ENCODE results near the gene GRM3.
"Not testable (repeated sequence)": the region's sequence is repeated elsewhere in the genome, so short reads cannot be mapped to it uniquely, and the experiment has no call there.

The GRM3 gene

DNA sequence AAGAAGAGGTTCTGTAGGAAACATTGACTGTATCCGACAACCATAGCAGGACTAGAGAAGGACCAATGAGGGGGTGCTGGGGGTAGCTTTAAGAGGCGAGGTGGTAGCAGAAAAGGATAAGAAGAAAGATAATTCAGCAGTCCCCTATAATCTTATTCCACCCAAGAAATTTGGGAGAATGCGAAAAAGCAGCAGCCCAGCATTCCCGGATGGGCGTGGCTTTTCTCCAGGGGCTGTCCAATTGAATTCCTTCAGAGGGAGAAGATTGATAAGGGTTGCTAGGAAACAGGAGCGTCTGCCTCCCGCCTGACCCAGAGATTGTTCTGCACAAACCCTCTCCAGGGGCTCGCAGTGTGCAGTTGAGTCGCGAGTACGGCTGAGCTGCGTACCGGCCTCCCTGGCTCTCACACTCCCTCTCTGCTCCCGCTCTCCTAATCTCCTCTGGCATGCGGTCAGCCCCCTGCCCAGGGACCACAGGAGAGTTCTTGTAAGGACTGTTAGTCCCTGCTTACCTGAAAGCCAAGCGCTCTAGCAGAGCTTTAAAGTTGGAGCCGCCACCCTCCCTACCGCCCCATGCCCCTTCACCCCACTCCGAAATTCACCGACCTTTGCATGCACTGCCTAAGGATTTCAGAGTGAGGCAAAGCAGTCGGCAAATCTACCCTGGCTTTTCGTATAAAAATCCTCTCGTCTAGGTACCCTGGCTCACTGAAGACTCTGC, at the start of gene GRM3:
TSS of gene GRM3 (plus strand) at position 349 of the 721 bp plus-strand sequence. CDS start 121,237 bp downstream, outside the sequence.
- DNase-seq = no peak

DNA sequence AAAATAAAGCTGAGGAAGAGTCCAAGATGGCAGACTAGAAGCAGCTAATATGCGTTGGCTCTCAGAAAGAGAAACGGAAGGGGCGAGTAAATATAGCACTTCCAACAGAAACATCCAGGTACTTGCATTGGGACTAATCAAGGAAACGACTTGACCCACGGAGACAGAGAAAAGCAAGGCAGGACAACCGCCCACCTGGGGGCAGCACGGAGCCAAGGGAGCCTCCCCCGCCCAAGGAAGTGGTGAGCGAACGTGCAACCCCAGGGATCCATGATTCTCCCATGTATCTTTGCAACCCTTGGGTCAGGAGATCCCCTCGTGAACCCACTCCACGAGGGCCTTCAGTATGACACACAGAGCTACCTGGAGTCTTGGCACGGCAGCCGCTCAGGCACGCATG, 45.4 kb upstream of the GRM3 start:
- no peak for DNase-seq

DNA sequence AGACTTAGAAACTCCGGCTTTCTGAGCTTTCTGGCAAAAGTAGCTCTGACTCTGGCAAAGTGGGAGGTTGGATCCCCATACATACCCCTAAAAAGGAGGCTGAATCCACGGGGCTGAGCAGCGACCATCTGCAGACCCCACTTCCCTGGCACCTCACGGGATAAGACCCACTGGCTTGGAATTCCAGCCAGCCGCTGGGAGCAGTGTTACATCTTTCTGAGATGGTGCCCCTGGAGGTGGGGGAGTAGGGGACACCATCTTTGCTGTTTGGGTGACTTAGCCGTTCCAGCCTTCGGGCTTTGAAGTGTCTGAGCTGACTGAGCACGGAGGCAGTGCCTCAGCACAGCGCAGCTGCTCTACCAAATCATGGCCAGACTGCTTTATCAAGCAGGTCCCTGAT, 45.0 kb upstream of the GRM3 start:
- no peak for DNase-seq

DNA sequence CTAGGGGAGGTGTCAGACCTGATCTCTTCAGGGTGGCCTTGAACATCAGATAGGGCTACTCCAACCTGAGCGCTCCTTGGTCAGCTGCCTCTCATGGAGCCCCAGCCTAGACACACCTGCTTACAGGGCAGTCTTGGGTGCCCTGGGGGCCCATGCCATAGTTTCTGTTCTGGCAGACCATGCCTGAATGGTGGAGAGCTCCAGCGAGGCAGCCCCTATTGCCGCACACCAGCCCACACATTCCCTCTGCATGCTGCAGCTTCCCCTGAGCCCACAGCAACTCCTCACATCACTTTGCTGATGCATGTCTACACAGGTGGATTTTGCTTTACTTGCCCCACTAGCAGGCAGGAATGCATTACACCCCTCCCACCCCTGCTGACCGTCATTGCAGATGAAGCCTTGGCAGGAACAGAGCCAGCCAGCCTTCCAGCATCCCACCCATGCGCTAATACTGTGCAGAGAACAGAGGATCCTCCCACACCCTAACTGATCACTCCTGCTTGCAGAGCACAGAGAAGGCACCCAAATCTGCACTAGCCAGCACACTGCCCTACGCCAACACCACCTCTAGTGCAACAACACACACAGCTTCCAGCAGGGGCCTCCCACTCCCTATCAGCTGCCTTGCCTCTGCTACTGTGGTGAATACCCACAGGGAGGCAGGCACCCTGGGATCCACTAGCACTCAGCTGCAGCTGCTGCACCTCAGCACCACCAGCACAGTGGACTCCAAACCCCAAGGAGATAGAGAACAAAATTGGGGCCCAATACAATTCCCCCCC, 43.0 kb upstream of the GRM3 start:
- DNase-seq = no peak

DNA sequence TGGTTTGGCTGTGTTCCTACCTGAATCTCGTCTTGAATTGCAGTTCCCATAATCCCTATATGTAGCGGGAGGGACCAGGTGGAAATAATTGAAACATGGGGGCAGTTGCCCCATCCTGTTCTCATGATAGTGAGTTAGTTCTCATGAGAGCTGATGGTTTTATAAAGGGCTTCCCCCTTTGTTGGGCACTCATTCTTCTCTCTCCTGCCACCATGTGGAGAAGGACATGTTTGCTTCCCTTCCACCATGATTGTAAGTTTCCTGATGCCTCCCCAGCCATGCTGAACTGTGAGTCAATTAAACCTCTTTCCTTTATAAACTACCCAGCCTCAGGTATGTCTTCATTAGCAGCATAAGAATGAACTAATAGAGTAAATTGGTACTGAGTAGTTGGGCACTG, 28.0 kb upstream of the GRM3 start:
- not testable (repeated sequence) for DNase-seq

DNA sequence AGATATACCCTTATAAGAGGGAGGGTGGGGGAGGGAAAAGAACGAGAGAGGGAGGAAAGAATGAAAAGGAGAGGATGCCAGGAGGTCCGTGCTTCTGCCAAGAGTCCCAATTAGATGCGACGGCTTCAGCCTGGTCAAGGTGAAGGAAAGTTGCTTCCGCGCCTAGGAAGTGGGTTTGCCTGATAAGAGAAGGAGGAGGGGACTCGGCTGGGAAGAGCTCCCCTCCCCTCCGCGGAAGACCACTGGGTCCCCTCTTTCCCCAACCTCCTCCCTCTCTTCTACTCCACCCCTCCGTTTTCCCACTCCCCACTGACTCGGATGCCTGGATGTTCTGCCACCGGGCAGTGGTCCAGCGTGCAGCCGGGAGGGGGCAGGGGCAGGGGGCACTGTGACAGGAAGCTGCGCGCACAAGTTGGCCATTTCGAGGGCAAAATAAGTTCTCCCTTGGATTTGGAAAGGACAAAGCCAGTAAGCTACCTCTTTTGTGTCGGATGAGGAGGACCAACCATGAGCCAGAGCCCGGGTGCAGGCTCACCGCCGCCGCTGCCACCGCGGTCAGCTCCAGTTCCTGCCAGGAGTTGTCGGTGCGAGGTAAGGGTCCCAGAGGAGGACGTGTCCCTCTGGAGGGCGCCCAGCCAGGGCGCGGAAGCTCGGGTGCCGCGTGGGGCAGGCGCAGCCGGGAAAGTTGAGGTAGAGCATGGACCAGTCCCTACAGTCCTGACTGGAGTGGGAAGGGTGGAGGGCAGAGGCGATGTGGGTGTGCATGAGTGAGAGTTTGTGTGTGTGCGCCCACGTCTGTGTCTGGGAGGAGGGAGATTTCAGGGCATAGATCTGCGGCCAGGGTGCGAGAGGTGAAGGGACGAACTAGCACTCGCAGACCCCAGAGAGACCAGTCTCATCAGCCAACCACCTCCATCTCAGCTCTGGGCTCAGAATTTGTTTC, 844 bp downstream of the GRM3 start:
- DNase-seq = no peak

DNA sequence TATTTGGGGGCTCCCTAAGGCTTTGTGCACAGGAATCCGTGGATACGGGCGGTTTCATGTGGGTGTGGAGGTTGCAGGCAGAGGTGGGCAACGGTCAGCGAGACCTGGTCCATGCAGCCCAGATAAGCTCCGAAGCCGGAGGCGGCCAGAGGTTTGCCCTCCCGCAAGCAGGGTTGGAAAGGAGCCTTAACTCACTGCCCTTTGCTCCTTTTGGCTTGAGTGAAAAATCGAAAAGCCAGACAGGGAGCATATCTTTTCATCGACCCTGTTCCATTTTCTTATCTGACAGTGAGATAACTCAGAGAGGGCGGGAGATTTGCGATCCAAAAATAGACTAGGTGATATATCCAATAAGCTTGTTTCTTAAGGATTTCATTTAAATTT, 1.5 kb downstream of the GRM3 start:
- DNase-seq = no peak

DNA sequence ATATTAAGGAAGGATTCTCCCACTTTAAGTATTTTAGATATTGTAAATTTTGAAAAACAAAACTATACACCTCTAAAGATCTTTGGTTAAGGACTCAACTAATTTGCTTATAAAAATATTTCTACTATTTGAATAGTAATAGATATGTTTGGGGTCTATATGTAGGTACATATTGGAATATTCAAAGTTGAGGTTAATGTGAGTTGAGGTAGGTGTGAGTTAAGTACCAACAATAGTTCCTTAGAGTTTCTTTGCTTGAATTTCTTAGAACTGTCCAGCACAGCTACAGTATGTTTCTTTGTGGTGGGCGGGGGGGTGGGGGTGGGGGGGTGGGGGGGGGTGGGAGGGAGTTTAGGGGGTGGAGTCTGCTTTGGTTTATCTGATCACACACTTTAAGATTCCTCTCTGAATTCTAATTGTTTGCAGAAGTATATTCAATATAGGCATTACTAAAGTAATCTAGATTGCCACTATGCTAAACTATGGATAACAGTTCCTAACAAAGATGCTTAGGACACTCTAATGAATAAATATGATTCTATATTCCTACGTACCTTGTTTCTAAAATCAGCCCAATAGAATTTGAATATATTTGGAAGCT, 2.1 kb downstream of the GRM3 start:
- no peak for DNase-seq

DNA sequence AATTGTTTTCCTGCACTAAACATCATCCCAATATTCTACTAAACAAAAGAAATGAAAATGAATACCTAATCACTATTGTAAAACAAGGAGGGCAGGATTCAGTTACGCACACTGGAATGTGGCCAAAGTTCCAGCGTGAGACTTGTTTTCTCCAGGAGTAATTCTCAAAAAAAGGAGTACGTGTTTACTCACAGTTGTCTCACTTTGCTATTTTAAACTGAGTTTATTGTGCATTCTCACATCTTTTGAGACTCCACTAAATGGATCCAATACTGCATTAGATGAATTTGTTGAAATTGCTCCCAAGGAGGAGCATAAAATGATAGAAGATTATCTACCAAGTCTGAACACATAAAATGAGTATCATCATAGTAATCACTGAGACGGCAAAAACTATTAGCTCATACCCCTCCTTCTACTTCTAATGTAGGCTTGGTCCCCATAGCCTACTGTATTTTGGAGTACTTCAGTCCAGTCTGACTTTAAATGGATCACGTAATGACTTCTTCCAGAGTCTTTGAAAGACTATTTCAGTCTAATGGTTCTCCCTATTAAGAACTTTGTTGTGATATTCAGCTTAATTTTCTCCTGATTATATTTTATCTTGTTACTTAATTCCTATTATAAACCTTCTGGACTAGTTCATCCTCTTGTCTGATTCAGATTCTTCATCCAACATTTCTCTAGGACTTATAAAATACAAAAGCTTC, 3.8 kb downstream of the GRM3 start:
- DNase-seq = no peak

DNA sequence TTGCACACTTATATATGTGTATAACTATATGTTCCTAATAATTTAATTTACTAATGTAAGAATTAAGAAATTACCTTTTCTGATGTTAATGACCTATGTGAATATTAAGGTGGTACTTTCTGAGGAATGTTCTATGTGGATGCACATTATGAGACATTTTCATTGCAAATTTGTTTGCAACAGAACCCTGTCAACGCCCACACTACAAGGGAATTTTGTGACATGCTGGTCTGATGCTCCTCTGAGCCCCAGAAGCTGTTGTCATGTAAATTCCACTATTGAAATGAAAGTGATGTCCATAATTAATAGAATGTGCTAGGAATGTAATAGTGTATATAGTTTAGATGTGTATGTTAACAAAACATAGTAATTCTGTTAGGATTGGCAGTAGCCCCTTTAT, 4.5 kb downstream of the GRM3 start:
- no peak for DNase-seq

DNA sequence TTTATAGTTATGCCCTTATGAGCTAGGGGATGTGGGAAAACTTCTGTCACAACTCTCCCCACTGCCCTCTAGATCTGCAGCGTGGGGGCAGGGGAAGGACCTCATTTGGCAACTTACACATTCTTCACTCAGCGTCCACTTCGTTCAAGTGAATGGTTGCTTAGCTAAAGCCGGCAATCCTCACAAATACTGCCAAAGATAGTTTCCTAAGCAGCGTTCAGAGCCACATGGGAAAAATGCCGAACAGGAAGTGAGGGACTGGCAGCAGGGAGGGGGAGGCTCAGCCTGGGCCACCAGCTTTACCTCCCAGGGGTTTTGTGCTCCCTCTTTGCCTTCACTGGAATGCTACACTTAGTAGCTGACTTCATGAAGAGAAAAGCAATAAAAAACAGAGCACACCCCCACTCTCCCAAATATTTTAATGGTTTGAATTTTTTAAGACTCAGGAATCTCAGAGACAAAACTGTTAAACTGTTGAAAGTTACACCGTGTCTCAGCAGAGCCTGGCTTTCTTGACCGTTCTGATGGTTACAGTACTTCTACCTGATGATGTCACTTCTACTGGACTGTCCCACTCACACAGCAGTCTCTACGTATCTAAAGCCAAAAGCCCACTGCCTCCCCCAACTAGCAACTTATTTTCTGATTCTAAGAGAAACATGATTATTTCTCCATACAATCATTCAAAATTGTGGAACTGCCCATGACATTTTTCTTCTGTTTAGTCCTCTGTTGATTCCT, 10.4 kb downstream of the GRM3 start:
- DNase-seq = no peak

DNA sequence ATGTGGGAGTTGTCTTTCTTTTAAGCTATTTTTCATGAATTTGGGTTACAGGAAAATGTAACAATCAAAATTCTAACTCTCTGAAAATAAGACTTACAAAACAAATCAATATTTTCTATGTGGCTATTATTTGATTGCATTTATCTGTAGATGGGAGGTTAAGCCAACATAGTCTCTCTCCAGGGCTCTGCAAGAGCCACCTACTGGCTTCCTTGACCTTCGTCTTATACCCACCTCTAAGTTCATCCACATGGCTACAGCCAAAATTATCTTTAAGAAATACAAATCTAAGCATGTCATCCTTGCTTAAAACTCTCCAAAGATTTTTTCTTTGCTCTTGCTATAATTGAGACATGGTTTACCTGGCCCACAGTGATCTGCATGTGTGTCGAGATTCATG, 14.2 kb downstream of the GRM3 start:
- no peak for DNase-seq

DNA sequence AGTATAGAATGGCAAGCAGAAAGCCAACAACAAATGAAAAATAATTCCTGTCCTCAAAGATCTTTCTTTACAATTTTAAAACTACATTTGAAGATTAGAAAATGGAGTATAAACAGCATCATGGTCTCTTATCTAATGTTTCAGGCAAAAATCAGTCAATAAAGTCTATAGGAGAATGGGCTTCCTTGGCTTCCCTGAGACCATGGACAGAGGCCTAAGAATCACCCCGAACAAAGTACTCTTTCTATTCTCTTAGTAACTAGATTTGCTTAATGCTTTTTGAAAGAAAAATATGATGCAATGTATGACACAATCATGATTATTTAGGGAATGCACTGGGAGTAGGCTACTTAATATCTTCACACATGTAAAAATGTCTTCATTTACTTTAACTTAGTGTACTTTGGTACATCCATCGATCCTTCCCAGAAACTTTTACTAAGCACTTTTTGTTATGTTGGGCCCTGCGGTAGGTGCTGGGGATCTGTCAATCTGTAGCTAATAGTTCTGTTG, 17.3 kb downstream of the GRM3 start:
- no peak for DNase-seq

DNA sequence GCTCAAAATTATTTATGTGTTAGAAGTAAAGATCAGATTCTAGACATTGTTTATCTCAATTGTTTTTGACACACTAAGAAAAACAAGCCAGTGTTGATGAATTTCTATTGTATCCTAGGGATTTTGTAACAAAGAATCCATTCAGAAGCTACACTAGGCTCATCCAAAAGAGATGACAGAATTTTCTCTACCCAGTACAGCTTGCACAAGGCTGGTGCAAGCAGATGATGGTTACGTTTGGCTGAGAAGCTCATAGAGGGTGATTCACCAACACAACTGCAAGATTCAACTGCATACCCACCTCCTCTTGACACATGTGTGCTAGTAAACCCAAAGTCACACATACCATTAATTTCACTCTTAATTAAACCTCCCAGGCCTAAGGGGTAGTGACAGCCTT, 20.8 kb downstream of the GRM3 start:
- no peak for DNase-seq

DNA sequence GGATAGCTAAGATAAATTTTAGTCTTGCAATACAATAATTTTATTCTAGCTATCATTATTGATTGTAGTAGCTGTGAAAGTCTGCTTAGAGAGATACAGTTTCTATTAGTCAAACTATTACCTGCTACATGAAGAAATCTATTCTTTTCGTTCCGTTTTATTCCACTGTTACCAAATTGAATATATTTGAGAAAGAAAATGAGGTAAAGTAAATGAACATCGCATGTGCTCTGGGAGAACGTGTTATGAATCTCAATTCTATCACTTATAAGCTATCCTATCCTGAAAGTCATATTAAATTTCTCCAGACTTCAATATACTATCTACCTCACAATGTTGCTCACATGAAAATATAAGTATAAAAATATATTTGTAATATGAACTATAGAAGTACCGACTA, 21.3 kb downstream of the GRM3 start:
- no peak for DNase-seq

DNA sequence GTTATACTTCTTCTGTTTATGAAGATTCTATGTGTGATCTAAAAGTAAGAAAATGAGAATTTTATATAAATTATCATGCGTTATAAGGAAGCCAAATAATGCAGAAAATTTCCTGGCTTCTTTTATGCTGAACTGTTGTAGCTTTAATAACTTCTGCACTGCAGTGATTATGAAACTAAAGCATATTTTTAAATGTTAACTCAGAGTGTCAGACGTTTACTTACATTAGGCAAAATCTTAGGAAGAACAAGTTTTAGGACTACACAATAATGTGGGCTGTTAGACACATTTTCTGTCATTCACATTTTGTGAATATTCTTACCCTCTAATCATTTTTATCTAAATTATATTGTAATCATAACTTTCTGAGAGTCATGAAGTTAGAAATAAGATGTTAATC, 22.0 kb downstream of the GRM3 start:
- no peak for DNase-seq

DNA sequence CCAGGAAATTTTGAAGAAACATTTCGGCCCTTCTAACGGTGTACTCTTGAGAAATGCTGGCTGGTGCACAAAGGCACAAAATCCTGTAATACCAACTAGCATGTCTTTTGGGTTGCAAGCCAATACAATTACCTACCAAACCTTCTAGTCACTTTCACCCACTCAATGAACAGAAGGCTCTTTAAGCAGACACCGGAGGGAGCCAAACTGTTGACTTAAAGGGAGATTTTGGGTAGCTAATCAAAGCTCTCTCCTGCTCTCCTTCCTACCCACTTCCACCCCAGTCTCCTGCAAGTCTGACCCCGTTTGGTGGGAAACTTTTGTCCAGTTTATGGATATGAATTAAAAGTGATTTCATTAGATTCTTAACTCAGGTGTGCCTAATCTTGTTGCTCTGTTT, 24.0 kb downstream of the GRM3 start:
- no peak for DNase-seq

DNA sequence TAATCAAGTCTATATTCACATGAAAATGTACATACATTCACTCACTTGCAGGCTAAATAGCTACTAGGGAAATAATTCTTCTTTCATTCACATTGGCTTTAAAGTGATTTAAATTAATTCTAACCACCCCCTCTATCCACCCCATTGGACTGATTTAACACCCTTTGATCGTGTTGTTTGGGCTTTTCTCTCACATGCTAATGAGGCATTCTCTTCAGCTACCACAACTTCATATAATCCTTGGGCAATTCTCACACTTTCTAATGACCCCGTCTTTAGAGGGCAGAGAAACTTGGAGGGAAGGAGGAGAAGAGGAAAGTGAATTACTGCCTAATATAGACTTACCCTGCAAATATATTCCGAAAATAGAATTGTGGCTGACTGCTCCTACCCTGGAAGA, 24.6 kb downstream of the GRM3 start:
- no peak for DNase-seq

DNA sequence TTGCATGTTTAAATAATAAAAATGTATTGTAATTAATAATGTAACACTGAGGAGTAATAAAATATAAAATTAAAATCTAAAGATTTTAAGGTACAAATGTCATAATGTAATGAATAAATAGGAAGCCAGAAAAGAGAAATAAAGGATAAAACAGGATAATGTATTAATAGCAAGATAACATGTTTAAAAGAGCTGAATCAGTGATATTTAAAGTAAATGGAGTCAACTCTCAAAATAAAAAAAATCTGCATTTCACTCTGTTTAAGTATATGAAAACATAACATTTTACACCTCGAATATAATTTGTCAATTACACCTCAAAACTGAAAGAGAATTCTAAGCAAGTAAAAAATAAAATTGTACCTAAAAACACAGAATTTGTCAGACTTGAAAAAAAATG, 44.1 kb downstream of the GRM3 start:
- no peak for DNase-seq

DNA sequence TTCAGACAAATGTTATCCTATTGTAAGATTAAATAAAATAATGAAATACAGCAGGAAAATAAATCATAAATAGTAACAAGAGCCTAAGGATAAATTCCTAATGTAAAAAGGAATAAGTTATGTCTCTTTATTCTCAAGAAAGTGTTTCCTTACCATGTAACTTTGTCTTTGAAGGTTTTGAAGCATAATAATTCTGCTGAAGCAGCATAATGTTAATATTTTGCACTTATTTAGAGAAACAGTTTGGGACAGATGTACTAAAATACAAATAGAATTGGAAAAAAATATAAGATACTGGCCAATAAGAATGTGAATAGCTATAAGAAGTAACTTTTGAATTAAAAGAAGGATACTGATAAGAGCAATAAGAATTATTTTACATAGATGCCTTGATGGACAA, 45.7 kb downstream of the GRM3 start:
- DNase-seq = no peak

DNA sequence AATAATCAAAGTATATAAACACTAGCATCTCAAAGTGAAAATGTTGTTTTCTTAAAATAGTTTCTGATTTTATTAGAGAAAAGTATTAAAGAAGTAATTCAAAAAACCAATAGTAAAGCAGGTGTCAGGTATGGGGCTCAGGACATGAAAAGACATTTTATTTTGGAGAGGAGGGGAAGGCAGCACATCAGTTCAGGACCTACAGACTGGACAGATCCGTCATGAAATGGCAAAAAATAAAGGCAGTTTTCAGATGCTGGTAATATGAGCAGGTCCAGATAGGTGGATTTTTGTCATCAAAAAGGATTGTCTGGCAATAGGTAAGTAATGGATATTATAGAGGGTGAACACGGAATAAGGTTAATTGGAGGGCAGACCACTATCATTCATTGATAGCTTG, 49.0 kb downstream of the GRM3 start:
- DNase-seq = no peak

DNA sequence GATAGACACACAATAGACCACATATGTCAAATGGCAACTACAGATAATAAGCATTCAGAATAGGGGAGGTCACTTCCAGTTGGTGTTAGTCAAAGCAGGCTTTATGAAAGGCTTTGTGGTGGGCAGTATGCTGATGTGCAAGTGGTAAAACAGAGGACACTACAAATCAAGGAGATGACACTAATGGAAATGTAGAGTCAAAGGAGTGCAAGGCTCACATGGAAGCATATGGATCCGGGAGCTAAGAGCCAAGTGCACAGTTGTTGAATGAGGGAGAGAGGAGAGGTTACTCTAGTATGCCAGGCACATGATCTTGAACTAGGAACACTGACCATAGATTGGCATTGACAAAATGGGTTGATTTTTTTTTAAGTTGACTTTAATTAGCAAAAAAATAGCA, 62.7 kb downstream of the GRM3 start:
- DNase-seq = no peak
